Measurements from ENCODE around the gene BET1.
"Not testable (repeated sequence)": the region's sequence is repeated elsewhere in the genome, so short reads cannot be mapped to it uniquely, and the experiment has no call there.

BET1 gene

GRCh38 chr7:94004024-94004951 lies at the start of gene BET1:
TSS of gene BET1 (minus strand) at chr7:94004355. CDS start at chr7:94004216, 139 bp downstream.
- DNase-seq, result peak; percentile 83 to 92

GRCh38 chr7:94053532-94053931 lies 49.4 kb upstream of the BET1 start:
- no peak for DNase-seq

- no peak for DNase-seq
These were observed 48.4 kb upstream of the BET1 start for GRCh38 chr7:94052398-94053180.

- DNase-seq, result no peak
These were observed 45.9 kb upstream of the BET1 start for GRCh38 chr7:94050046-94050445.

- DNase-seq, result no peak
These were observed 45.5 kb upstream of the BET1 start for GRCh38 chr7:94049615-94050014.

GRCh38 chr7:94048755-94049154 lies 44.6 kb upstream of the BET1 start:
- no peak for DNase-seq

GRCh38 chr7:94047956-94048355 lies 43.8 kb upstream of the BET1 start:
- no peak for DNase-seq

GRCh38 chr7:94045581-94045980 lies 41.4 kb upstream of the BET1 start:
- DNase-seq, result no peak

- no peak for DNase-seq
These were observed 40.7 kb upstream of the BET1 start for GRCh38 chr7:94044806-94045205.

- no peak for DNase-seq
These were observed 39.1 kb upstream of the BET1 start for GRCh38 chr7:94043299-94043698.

GRCh38 chr7:94042381-94042780 lies 38.2 kb upstream of the BET1 start:
- DNase-seq, result no peak

GRCh38 chr7:94041529-94041928 lies 37.4 kb upstream of the BET1 start:
- no peak for DNase-seq

GRCh38 chr7:94040254-94040653 lies 36.1 kb upstream of the BET1 start:
- DNase-seq, result no peak

GRCh38 chr7:94039368-94040035 lies 35.3 kb upstream of the BET1 start:
- no peak for DNase-seq

GRCh38 chr7:94031865-94032264 lies 27.7 kb upstream of the BET1 start:
- DNase-seq, result no peak

GRCh38 chr7:94030634-94031033 lies 26.5 kb upstream of the BET1 start:
- no peak for DNase-seq

GRCh38 chr7:94029976-94030375 lies 25.8 kb upstream of the BET1 start:
- no peak for DNase-seq

GRCh38 chr7:94028768-94029167 lies 24.6 kb upstream of the BET1 start:
- no peak for DNase-seq

- not testable (repeated sequence) for DNase-seq
These were observed 22.5 kb upstream of the BET1 start for GRCh38 chr7:94026619-94027018.

- no peak for DNase-seq
These were observed 18.4 kb upstream of the BET1 start for GRCh38 chr7:94022550-94022949.

GRCh38 chr7:94016786-94017185 lies 12.6 kb upstream of the BET1 start:
- no peak for DNase-seq

GRCh38 chr7:94015538-94015937 lies 11.4 kb upstream of the BET1 start:
- DNase-seq, result no peak

GRCh38 chr7:94012746-94013145 lies 8.6 kb upstream of the BET1 start:
- DNase-seq, result no peak

Data from SHP77 (cell line).